Measurements from ENCODE around the gene TMSB4X. TPM values are rescaled to one million over a fixed set of nuclear protein-coding genes. Genes with fewer than 3 reads are reported as not detected.
"Not testable (repeated sequence)": the region's sequence is repeated elsewhere in the genome, so short reads cannot be mapped to it uniquely, and the experiment has no call there.

TMSB4X gene
- total RNA-seq, 1 donor from 2014 or later: 442 TPM

GRCh38 chrX:12954376-12954775, 20.5 kb upstream of the TMSB4X start:
- no peak for ATAC-seq
- no peak for DNase-seq (ENCODE audit: low spot score)

- no peak for ATAC-seq
- no peak for DNase-seq (ENCODE audit: low spot score)
Observed at GRCh38 chrX:12954981-12955380, 19.9 kb upstream of the TMSB4X start.

- DNase-seq (ENCODE audit: low spot score) (no peak), ATAC-seq (peak; percentile 70)
Observed at GRCh38 chrX:12955882-12956703, 18.8 kb upstream of the TMSB4X start.

GRCh38 chrX:12956704-12957534, 18.0 kb upstream of the TMSB4X start:
- ATAC-seq: peak; percentile 58

GRCh38 chrX:12958059-12958458, 16.9 kb upstream of the TMSB4X start:
- DNase-seq (ENCODE audit: low spot score) (no peak), ATAC-seq (no peak)

More at GRCh38 chrX:12956704-12957534, 18.0 kb upstream of the TMSB4X start:
- DNase-seq (ENCODE audit: low spot score): no peak

- ATAC-seq (no peak), DNase-seq (ENCODE audit: low spot score) (no peak)
Observed at GRCh38 chrX:12958461-12958860, 16.4 kb upstream of the TMSB4X start.

GRCh38 chrX:12961196-12961718, 13.7 kb upstream of the TMSB4X start:
- ATAC-seq (no peak), DNase-seq (ENCODE audit: low spot score) (no peak)

- DNase-seq (ENCODE audit: low spot score) (no peak), ATAC-seq (peak; percentile 65)
Observed at GRCh38 chrX:12962041-12962504, 12.8 kb upstream of the TMSB4X start.

GRCh38 chrX:12963210-12963850, 11.6 kb upstream of the TMSB4X start:
- ATAC-seq; DNase-seq (ENCODE audit: low spot score): not testable (repeated sequence)

- DNase-seq (ENCODE audit: low spot score): no peak
- ATAC-seq: no peak
Observed at GRCh38 chrX:12965131-12965940, 9.6 kb upstream of the TMSB4X start.

- no peak for DNase-seq (ENCODE audit: low spot score)
- ATAC-seq: no peak
Observed at GRCh38 chrX:12966151-12966550, 8.8 kb upstream of the TMSB4X start.

GRCh38 chrX:12967711-12968465, 7.0 kb upstream of the TMSB4X start:
- DNase-seq (ENCODE audit: low spot score) (no peak), ATAC-seq (no peak)

- no peak for DNase-seq (ENCODE audit: low spot score)
- ATAC-seq: peak; percentile 72
Observed at GRCh38 chrX:12970691-12971202, 4.2 kb upstream of the TMSB4X start.

GRCh38 chrX:12971282-12972003, 3.5 kb upstream of the TMSB4X start:
- ATAC-seq (peak; percentile 16), DNase-seq (ENCODE audit: low spot score) (peak; percentile 61)

GRCh38 chrX:12972243-12972642, 2.7 kb upstream of the TMSB4X start:
- ATAC-seq: no peak

GRCh38 chrX:12972878-12973560, 1.9 kb upstream of the TMSB4X start:
- DNase-seq (ENCODE audit: low spot score) (no peak), ATAC-seq (no peak)

More at GRCh38 chrX:12972243-12972642, 2.7 kb upstream of the TMSB4X start:
- DNase-seq (ENCODE audit: low spot score): no peak

- DNase-seq (ENCODE audit: low spot score): no peak
Observed at GRCh38 chrX:12973561-12974304, 1.2 kb upstream of the TMSB4X start.

More at GRCh38 chrX:12973561-12974304, 1.2 kb upstream of the TMSB4X start:
- no peak for ATAC-seq
